BE2C (cell line): Measurements from ENCODE around the gene RALGAPA2.

Source experiments
- DNase-seq: peaks from one replicate; pipeline ENCODE4 v3.0.0-alpha.2; 2020
- H3K27me3 ChIP-seq: fragments of 250-450 bp; sonication (Bioruptor Pico); 2 replicates; pipeline ENCODE4 v1.5.1; 2020; ENCODE audit warnings: mild to moderate bottlenecking
- H3K36me3 ChIP-seq: fragments of 250-450 bp; sonication (Bioruptor Pico); 2 replicates; pipeline ENCODE4 v1.5.1; 2020; ENCODE audit warnings: mild to moderate bottlenecking
- H3K4me1 ChIP-seq: fragments of 250-450 bp; sonication (Bioruptor Pico); 2 replicates; pipeline ENCODE4 v1.5.1; 2020
- H3K4me3 ChIP-seq: 2 replicates; pipeline ENCODE4 v1.5.1; 2011; ENCODE audit warnings: low read depth, low read length
- H3K9me3 ChIP-seq: fragments of 250-450 bp; sonication (Bioruptor Pico); 2 replicates; pipeline ENCODE4 v1.5.1; 2020
- TF ChIP-seq, protein P1 (sequence below): IDR thresholded peaks from 2 replicates; pipeline ENCODE4 v1.5.1; 2012; ENCODE audit warnings: mild to moderate bottlenecking, low read depth, low read length

RALGAPA2 gene

DNA sequence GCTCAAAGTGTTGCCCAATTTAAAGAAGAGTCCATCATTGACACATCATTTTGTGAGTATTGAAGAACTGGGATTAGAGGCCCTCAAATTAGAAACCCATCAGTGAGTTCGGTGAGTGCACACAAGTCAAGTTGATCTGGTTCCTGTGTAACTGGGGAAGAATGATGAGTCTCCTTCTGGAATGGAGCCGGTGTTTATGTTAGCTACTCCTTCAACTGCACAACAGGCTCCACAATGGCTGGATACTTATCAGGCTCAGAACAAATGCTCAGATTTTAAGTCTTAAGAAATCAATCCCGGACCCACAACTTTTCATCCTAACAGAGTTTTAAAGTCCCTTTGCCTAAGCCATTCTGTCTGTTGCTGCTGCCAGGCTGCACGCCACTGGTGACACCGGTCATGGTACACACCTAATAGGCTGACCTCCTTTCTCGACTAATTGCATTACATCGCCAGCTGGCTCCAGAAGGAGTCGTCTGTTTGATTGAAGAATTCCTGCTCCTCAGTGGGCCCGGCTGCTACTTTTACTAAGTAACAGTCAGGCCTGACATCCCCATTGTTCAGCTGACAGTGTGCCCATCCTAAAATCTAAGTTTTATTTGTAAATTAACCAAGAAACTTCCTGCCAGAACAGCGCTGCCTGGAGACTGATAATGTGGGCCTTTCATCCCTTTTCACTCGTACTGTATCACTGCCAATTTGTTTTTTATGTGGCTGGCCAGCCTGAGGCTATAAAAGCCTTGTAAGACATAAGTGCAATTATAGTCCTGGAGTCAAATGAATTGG, 214.2 kb downstream of the RALGAPA2 start:
- no peaks in the 10 kb centered on the region for H3K9me3 ChIP-seq
- TF ChIP-seq, protein P1, sequence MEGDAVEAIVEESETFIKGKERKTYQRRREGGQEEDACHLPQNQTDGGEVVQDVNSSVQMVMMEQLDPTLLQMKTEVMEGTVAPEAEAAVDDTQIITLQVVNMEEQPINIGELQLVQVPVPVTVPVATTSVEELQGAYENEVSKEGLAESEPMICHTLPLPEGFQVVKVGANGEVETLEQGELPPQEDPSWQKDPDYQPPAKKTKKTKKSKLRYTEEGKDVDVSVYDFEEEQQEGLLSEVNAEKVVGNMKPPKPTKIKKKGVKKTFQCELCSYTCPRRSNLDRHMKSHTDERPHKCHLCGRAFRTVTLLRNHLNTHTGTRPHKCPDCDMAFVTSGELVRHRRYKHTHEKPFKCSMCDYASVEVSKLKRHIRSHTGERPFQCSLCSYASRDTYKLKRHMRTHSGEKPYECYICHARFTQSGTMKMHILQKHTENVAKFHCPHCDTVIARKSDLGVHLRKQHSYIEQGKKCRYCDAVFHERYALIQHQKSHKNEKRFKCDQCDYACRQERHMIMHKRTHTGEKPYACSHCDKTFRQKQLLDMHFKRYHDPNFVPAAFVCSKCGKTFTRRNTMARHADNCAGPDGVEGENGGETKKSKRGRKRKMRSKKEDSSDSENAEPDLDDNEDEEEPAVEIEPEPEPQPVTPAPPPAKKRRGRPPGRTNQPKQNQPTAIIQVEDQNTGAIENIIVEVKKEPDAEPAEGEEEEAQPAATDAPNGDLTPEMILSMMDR = no peak
- peaks cover 28% of the 10 kb centered on the region for H3K4me1 ChIP-seq

DNA sequence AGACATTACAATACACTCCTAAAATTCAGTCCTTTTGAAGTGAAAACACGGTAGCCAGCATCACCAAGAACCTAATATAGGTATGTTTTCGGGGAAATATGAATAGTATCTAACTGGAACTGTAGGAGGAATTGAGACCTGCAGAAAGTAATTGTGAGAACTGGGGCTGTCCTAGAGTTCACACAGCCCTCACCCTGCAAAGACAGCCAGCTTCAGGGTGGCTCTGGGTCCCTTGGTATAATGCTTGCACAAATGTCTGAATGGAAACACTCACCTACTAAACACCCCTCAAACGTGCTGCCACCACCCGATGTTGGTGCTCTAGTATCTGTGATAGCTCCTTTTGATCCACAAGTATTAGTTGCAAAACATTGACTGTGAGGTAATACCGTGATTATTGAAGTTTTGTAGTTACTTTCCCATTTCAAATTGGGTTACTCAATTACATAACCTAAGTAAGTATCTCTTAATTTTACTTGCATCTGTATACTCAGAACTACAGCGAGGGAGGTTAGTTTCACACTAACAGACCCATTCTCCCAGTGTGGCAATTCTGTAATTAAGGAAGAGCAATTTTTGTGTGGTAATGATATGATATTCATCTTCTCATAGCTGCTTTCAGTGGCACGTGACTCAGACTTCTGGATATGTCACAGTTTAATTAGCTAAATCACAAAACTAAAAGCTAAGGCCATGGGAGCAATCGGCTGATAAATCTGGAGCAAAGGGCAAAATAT, 215.0 kb downstream of the RALGAPA2 start:
- no peak for DNase-seq
- H3K4me3 ChIP-seq = no peak overlapping the region
- H3K27me3 ChIP-seq = no peaks in the 10 kb centered on the region
- TF ChIP-seq, protein P1 = no peak
- H3K36me3 ChIP-seq = no peaks in the 10 kb centered on the region
- H3K9me3 ChIP-seq = no peaks in the 10 kb centered on the region
- H3K4me1 ChIP-seq = peaks cover 34% of the 10 kb centered on the region

More for the DNA sequence above, 214.2 kb downstream of the RALGAPA2 start:
- H3K36me3 ChIP-seq = no peaks in the 10 kb centered on the region
- H3K4me3 ChIP-seq = peak overlapping the region; percentile 20; the same call in 1 of the 2 replicates
- DNase-seq = peak; percentile 76
- no peaks in the 10 kb centered on the region for H3K27me3 ChIP-seq

DNA sequence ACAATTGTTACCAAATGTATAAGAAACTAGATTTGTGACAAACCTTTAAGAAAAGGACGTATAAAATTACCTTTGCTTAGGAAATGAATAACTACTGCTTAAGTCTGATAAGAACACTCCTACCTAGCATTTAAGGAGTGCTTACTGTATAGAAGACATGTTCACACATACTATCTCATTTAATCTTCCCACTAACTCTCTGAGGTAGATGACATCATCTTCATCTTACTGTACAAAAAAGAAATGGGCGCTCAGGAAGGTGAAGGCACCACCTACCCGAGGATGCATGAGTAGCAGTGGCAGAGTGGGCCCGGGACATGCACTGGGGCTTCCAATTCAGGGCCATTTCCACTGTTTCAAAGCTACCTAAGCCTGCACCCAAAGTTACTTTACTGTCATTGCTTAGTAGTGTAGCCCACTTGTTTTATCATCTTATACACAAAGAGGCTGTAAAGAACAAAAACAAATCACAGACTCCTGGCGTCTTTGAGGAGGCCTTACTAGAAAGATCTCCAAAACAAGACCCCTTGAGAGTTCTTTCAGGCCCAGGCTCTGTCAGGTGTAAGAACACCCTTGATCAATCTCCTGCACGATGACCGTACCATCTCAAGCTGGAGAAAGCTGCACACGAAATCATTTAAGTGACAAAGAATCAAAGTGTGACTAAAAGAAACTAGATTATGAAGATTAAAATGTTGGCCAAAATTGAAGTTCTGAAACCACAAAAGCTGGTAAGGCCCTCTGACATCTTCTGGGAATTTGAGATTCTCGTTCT, 216.5 kb downstream of the RALGAPA2 start:
- TF ChIP-seq, protein P1 = no peak
- Histone ChIP-seq H3K9me3 (no peaks in the 10 kb centered on the region), H3K4me3 (no peak overlapping the region), H3K36me3 (no peaks in the 10 kb centered on the region), H3K4me1 (peaks cover 44% of the 10 kb centered on the region), H3K27me3 (no peaks in the 10 kb centered on the region)
- no peak for DNase-seq

DNA sequence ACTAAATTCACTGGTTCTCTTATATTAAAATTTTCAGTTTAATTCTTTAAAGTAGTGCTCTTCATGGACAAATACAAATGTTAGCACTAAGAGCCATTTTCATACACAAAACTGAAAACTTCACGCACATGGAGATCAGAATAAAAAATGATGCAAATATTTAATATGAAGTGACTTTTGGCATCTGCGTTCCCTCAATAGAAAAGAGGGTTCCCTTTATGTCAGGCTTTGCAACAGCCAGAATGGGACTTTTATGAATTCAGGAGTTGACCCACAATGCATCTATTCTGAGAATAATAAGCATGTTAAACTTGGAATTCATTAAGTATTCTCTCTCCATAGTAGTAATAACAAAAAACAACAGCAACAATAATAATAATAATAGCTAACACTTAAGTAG, 218.7 kb downstream of the RALGAPA2 start:
- H3K4me1 ChIP-seq = peaks cover 38% of the 10 kb centered on the region
- no peak for DNase-seq
- H3K4me3 ChIP-seq = no peak overlapping the region
- TF ChIP-seq, protein P1 = no peak
- H3K36me3 ChIP-seq = no peaks in the 10 kb centered on the region
- H3K27me3 ChIP-seq = no peaks in the 10 kb centered on the region
- H3K9me3 ChIP-seq = no peaks in the 10 kb centered on the region

DNA sequence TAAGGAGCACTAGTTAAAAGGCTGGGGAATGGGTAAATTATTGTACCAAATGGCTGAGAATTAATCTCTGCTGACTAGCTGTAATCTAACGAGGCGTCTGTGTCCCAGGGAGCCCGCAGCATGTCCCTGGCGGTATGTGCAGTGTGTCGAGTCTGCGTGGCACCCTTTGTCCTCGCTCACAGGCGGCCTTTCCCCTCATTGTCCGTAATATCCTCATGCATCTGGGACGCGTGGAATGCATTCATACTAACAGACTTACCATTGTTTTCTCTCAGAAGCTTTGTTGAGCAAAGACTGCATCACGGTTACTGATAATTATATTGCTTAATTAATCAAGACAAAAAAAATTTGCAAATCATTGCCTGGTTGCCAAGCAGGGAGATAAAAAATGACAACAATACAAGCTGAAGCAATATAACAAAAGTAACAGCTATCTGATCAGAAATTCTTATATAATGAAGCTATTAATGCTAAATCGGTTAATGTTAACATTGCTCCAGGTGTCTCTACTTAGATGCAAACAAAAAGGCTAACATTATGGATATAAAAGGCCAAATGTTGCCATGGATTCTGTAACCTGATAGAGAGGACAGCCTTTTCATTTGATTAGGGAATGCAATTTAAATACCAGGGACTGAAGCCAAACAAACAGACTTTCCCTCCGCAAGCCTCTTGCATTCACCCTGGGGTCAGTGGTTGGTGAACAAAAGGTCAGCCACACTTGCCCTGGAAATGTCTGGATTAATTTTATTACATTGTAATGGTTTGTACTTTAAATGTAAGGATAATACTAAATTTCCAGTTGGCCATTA, 219.7 kb downstream of the RALGAPA2 start:
- Histone ChIP-seq H3K36me3 (no peaks in the 10 kb centered on the region), H3K4me3 (peak overlapping the region; percentile 3; the same call in 1 of the 2 replicates), H3K9me3 (no peaks in the 10 kb centered on the region), H3K4me1 (peaks cover 43% of the 10 kb centered on the region), H3K27me3 (no peaks in the 10 kb centered on the region)
- DNase-seq = peak; percentile 62
- TF ChIP-seq, protein P1 = no peak
